ENCODE data around the gene PPT2. TPM values are rescaled to one million over a fixed set of nuclear protein-coding genes. Genes with fewer than 3 reads are reported as not detected.

Gene PPT2
- total and polyA plus RNA-seq, 2 of the 13 experiments (the other 11 are each of a cell fraction or from before 2014, with no cell fraction given): 39.2 to 61.8 TPM

DNA sequence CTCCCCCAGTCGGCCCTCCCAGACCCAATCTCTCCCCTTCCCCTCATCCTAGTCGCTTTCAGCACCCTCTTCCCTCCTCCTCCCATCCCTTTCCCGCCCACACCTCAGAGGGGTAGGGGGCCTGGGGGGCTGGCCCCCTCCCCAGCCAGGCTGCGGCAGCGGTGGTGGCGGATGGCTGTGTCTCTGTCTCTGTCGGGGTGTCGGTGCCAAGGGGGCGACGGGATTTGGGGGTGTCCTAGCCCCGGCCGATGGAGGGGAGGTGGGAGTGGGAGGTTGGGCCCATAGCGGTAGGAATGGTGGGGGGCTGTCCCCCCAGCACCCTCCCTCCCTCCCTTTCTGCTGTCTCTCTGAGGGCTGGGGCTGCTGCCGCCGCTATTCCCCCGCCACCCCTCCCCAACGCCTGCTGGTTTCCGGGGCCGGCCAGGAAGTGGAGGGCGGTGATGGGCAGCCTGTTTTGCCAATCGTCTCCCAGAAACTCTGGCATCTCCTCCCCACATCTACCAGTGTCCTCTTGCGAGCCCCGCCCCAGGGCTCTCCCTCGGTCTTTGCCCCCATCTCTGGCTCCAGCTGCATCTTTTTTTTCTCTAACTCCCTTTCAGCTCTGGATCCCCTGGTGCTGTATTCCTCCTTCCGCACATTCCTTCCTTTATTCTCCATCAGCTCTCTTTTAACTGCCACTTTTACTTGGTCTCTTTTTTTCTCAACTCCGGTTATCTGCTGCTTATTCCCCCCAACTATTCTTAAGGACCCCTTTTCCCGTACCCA is 22.0 kb downstream of the PPT2 start, which contains the start of gene AGPAT1 (continued):
- peak; percentile 90; the same call in 1 of the 2 replicates for TF ChIP-seq ZNF280B (CRISPR knock-in tag; IDR thresholded peaks at IDR 0.05; ENCODE audit: borderline replicate concordance)
- TF ChIP-seq, protein P1, sequence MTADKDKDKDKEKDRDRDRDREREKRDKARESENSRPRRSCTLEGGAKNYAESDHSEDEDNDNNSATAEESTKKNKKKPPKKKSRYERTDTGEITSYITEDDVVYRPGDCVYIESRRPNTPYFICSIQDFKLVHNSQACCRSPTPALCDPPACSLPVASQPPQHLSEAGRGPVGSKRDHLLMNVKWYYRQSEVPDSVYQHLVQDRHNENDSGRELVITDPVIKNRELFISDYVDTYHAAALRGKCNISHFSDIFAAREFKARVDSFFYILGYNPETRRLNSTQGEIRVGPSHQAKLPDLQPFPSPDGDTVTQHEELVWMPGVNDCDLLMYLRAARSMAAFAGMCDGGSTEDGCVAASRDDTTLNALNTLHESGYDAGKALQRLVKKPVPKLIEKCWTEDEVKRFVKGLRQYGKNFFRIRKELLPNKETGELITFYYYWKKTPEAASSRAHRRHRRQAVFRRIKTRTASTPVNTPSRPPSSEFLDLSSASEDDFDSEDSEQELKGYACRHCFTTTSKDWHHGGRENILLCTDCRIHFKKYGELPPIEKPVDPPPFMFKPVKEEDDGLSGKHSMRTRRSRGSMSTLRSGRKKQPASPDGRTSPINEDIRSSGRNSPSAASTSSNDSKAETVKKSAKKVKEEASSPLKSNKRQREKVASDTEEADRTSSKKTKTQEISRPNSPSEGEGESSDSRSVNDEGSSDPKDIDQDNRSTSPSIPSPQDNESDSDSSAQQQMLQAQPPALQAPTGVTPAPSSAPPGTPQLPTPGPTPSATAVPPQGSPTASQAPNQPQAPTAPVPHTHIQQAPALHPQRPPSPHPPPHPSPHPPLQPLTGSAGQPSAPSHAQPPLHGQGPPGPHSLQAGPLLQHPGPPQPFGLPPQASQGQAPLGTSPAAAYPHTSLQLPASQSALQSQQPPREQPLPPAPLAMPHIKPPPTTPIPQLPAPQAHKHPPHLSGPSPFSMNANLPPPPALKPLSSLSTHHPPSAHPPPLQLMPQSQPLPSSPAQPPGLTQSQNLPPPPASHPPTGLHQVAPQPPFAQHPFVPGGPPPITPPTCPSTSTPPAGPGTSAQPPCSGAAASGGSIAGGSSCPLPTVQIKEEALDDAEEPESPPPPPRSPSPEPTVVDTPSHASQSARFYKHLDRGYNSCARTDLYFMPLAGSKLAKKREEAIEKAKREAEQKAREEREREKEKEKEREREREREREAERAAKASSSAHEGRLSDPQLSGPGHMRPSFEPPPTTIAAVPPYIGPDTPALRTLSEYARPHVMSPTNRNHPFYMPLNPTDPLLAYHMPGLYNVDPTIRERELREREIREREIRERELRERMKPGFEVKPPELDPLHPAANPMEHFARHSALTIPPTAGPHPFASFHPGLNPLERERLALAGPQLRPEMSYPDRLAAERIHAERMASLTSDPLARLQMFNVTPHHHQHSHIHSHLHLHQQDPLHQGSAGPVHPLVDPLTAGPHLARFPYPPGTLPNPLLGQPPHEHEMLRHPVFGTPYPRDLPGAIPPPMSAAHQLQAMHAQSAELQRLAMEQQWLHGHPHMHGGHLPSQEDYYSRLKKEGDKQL (CRISPR knock-in tag; IDR thresholded peaks at IDR 0.05; ENCODE audit: low read depth): no peak
- peak; percentile 78; the same call in 1 of the 2 replicates for TF ChIP-seq YEATS2 (CRISPR knock-in tag; IDR thresholded peaks at IDR 0.05; ENCODE audit: borderline replicate concordance)
- no peak for TF ChIP-seq ZNF724P (CRISPR knock-in tag; IDR thresholded peaks at IDR 0.05; ENCODE audit: borderline replicate concordance)
- no peak for TF ChIP-seq ZBED4 (CRISPR knock-in tag; IDR thresholded peaks at IDR 0.05; ENCODE audit: borderline replicate concordance)
- peak; percentile 92 for TF ChIP-seq SP4 (CRISPR knock-in tag; IDR thresholded peaks at IDR 0.05)
- TF ChIP-seq TERF1 (CRISPR knock-in tag; IDR thresholded peaks at IDR 0.05): no peak
- peak; percentile 27 for TF ChIP-seq KMT2A (CRISPR knock-in tag; IDR thresholded peaks at IDR 0.05)
- peak; percentile 49; the same call in 1 of the 2 replicates for TF ChIP-seq NFKBIZ (CRISPR knock-in tag; IDR thresholded peaks at IDR 0.05)
- TF ChIP-seq, protein P2, sequence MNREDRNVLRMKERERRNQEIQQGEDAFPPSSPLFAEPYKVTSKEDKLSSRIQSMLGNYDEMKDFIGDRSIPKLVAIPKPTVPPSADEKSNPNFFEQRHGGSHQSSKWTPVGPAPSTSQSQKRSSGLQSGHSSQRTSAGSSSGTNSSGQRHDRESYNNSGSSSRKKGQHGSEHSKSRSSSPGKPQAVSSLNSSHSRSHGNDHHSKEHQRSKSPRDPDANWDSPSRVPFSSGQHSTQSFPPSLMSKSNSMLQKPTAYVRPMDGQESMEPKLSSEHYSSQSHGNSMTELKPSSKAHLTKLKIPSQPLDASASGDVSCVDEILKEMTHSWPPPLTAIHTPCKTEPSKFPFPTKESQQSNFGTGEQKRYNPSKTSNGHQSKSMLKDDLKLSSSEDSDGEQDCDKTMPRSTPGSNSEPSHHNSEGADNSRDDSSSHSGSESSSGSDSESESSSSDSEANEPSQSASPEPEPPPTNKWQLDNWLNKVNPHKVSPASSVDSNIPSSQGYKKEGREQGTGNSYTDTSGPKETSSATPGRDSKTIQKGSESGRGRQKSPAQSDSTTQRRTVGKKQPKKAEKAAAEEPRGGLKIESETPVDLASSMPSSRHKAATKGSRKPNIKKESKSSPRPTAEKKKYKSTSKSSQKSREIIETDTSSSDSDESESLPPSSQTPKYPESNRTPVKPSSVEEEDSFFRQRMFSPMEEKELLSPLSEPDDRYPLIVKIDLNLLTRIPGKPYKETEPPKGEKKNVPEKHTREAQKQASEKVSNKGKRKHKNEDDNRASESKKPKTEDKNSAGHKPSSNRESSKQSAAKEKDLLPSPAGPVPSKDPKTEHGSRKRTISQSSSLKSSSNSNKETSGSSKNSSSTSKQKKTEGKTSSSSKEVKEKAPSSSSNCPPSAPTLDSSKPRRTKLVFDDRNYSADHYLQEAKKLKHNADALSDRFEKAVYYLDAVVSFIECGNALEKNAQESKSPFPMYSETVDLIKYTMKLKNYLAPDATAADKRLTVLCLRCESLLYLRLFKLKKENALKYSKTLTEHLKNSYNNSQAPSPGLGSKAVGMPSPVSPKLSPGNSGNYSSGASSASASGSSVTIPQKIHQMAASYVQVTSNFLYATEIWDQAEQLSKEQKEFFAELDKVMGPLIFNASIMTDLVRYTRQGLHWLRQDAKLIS (CRISPR knock-in tag; IDR thresholded peaks at IDR 0.05): no peak
- no peak for TF ChIP-seq NR2F2 (IDR thresholded peaks at IDR 0.05; ENCODE audit: borderline replicate concordance, low read depth)
